ENCODE data around the gene MKS1.

Gene MKS1

DNA sequence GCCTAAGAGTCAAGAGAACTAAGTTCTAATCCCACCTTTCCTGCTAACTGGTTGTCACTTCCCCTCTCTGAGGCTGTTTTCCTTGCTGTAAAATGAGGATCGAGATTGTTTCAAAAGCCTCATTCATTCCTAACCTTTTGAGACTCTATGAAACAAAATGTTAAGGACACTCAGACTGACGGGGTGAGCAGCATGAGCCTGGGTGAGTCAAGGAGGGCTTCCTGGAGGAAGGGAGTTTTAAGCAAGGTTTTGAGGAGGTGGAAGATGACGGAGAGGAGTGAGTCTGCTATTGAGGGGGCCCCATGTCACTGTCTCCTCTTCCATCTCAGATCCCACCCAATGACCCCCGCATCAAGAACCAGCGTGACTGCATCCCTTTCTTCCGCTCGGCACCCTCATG is 22.4 kb downstream of the MKS1 start:
- no peak for DNase-seq

DNA sequence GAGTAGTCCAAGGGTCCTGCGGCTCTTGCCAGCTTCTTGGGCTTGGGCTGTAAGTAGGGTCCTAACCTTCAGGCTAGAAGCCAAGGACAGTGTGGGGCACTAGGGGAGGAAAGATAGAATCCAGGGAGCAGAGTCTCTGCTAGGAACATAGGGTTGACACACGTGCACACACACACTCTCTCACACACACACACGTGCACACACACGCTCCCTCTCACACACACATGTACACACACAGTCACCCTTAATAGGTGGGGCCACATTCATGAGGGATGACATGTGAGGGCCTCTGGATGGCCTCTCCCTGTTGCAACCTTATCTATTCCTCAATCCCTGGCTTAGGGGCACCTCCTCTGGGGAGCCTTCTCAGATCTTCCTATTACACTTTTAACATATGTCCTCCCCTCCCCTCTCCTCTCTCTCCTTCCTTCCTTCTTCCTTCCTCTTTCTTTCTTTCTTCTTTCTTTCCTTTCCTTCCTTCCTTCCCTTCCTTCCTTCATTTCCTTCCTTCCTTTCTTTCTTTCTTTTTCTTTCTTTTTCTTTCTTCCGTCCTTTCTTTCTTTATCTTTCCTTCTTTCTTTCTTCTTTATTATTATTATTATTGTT is 23.4 kb downstream of the MKS1 start:
- DNase-seq = no peak

DNA sequence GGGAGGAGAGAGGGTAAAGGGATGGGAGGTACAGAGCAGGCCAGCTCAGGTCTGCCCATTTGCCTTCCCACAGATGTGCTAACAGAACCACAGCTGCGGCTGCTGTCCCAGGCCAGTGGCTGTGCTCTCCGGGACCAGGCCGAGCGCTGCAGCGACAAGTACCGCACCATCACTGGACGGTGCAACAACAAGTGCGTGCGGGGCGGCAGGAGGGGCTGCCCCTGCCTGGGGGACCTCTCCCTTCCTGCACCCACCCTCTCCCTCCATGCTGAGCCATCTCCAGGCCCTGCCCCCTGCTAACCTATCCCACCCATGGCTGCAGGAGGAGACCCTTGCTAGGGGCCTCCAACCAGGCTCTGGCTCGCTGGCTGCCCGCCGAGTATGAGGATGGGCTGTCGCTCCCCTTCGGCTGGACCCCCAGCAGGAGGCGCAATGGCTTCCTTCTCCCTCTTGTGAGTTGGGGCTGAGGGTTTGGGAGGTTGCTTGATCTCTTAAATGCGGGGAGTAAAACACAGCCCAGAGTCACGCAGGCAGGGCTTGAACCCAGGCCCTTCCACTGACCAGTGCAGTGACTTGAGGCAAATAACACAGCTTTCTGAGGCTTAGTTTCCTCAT is 25.3 kb downstream of the MKS1 start:
- DNase-seq = no peak

DNA sequence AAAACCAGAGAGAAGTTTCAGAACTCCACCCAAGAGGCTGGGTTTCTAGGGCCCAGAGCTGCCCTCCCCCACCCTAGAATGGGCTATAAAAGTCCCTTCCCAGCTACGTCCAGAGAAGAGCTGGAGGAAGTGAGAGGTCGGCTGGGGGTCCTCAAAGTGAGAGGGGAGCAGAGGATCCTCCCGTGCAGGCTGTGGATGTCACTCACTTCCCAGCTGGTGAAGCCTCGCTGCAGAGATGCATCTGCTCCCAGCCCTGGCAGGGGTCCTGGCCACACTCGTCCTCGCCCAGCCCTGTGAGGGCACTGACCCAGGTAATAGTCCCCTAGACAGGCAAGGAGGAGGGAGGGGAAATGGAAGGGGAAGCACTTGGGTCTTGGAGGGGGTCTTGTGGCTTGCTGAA is 26.4 kb downstream of the MKS1 start, which contains the start of gene EPX:
EPX (plus strand) TSS at position 115 of the 400 bp plus-strand sequence; CDS start at position 236, 121 bp downstream.
- DNase-seq = no peak

DNA sequence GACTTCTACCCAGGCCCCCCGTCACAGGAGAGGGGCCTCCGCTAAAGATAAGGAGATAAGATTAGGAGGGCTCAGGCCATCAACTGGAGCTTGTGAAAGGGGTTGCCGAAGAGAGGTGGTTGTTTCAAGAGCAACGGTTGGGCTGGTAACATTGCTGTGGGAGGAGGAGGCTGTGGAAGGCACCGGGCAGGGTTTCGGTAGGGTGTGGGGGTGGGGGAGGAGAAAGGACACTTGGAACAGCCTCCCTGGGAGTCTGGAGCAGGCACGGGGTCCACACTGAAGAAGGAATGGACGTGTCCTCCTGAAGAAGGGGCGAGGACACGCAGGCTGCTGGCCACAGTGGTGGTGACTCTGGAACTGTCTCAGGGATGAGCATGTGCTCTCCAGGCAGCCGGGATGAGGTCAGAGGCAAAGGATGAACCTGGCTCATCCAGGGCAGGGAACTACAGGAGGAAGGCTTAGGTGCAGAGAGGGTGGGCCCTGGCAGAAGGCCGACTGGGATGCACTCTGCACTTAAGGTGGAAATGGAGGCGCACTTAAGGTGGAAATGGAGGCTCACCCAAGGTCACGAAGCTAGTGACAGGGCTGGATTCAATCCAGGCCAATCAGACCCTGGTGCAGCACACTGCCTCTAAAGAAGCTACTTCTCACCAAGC is 27.7 kb downstream of the MKS1 start:
- DNase-seq = no peak

DNA sequence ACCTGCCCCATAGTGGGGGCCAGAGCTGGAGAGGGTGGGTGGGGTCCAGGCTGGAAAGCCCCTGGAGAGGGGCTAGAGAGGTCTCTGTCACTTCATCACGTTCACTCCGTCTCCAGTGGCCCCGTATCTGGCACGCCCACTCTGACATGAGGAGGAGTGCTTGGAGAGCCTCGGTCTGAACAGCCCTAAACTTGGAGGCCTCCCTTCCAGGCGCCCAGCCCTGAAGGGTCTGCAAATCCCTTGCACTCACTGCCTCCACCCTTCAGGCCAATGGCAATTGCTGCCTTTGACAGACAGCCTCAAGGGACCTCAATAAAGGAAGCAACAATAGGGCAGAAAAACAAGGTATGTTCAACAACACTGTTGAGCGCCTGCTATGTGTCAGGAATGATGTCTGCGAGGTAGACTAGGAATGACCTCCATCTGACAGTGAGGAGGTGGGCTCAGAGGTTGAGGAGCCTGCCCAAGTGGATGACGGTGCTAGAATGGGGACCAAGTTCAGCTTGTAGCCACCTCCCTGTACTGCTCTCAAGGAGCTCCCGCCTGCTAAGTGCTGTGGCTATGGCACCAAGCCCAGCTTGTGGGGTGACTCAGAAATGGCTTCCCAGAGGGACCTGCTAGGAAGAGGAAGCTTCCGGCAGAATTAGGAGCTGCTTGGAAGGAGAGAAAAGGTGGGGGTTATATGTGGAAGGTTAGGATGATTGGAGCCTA is 29.5 kb downstream of the MKS1 start:
- no peak for DNase-seq

DNA sequence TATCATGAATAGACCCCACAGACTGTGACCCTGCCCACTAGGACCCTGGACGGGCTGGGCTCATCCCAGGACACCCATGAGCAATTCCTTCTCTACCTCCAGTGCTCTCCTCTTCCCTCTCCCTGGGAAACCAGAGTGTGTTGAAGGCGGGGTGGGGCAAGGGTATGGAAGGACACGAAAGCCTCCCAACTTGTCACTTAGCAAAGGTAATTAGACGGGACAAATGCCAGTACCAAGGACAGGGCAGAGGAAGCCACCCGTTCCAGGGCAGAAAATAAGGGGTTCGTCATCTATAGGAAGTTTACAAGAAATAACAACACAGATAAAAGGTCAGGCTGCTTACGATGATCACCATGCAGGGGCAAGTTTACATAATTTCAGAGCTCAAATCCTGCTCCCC is 31.4 kb downstream of the MKS1 start:
- no peak for DNase-seq

DNA sequence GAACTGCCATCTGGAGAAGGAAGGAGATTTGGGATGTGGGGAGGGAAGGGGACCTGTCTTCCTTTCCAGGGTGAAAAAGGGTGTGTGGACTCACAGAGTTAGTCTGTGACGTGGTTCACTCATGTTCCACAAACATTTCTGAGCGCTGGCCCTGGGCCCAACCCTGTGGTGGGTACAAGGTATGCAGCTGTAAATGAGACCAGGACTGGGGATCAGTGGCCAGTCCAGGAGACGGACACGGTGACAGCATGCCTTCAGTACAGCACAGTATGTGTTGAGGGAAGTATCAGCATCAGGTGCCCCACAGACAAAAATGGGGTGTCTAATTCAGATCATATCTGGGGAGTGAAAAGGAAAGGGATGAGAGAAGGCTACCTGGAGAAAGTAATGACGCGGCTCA is 32.0 kb downstream of the MKS1 start:
- DNase-seq = no peak

DNA sequence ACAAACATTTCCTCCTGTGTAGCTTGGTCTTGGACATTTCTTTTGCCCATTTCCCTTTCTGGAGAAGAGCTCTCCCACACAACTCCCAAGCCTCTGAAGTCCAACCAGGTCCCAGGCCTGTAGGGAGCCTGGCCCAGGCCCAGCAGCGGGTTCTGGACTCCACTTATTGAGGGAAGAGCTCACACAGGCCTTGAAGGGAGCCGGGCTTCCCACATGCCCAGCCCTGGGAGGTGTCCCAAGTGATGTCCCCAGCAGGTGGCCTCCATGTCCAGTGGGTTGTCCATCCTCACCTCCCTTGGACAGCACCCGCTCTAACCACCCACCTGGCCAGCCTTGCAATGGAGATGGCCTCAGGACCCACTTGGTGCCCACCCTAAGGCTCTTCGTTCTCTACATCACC is 32.5 kb downstream of the MKS1 start:
- no peak for DNase-seq

DNA sequence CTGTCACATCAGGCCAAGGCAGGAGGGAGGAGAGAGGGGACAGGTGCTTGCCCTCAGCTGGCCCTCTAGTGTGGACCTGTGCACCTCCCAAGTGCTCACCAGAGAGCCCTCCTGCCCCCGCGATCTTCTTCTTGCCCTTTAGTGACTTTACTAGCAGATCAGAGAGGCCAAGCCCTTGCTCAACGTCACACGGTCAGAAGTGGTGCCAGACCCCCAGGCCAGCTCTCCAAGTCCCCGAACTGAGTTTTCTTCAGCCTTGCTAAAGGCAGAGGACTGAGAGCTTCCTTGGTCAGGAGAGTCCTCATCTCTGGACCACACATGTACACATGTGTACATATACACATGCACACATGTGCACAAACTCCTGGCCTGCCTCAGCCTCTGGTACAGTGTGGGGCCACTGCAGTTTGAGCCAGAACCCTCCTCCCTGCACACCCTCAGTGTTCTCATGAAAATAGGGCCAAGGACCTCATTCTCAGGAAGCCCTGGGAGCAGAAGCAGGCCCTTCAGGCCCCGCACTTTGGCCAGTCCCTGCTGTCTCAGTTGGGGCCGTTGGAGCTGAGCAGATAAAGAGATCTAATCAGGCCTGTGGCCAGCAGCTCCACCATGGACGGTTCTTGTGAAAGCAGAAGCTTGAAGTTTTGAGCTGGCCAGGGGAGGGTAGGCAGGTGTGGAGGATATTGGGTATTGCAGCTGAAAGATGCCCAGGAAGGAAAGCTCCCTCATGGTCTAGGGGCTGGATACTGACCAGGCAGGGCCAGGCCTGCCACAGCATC is 33.9 kb downstream of the MKS1 start:
- no peak for DNase-seq

DNA sequence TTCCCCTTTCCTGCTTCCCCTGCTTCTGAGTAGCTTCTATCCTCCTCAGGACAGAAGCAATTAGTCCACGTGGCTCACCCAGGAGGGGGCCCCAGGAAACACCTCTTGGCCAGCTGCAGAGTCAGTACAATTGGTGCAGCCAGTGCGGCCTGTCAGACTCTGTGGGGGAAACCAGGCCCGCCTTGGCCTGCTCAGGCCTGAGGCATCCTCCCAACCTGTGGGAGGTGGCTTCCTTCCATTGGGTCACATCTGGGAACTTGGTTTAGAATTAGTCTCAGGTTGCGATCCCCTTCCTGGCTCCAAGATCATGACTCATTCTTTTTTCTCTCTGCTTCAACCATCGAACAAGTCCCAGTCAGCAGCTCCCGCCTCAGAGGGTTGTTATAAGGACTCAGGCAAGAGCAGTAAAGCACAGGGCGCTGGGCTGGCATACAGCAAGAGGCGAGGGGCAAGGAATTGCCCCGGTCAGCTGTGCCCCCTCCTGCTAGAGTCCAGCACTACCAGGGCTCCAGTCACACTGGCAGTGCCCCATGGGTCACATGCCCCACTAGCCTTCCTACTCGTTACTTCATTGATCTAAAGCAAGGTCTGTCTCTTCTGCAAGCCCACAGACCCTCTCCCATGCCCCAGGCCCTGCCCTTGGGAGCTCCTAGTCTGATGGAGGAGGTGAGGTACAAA is 34.6 kb downstream of the MKS1 start:
- no peak for DNase-seq

DNA sequence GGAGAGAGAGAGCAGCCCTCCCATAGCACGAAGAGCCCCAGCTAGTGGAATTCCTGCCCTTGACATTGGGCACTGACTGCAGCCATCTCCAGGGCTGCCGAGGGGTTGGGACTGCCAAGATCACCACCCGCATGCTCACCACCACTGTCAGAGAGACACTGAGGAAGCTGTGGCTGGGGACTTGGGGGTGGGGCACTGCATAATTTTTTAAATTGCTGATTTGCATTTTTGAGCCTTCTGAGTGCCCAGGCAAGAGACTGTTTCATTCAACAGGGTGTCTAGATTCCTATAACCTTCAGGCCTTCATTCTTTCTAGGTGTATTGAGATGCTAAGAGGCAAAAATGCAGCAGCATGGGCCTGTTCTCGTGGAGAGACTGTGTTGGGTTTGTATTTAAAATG is 35.5 kb downstream of the MKS1 start:
- DNase-seq = no peak

DNA sequence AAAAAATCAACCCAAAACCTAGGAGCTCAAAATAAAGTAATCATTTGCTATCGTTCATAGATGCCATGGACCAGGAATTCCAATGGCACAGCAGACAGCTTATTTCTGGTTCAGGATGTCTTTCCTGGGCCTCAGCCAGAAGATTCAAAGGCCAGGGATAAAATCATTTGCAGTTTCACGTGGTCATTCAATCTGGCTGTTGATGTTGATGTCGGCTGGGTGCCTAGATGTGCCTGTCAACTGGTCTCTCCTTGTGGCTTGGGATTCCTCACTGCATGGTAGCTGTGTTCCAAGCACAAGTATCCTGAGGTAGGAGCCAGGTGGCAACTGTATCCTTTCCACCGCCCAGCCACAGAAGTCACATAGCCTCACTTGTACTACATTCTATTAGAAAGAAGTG is 37.3 kb downstream of the MKS1 start:
- DNase-seq = no peak

DNA sequence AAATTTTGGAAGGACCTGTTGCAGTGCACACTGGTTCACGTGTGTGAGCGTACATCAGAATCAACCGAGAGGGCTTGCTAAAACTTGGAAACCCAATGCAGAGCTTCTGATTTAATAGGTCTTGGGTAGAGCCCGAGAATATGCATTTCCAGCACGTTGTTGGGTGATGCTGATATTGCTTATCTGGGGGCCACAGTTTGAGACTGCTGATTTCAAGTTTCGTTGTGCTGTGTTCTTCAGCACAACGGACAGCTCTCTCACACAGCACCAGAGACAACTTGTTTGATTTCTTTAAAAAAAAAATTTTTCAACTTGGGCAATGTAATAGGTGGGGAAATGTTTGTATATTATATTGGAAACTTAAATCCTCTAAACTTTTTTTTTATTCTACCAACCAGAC is 42.9 kb downstream of the MKS1 start:
- no peak for DNase-seq

DNA sequence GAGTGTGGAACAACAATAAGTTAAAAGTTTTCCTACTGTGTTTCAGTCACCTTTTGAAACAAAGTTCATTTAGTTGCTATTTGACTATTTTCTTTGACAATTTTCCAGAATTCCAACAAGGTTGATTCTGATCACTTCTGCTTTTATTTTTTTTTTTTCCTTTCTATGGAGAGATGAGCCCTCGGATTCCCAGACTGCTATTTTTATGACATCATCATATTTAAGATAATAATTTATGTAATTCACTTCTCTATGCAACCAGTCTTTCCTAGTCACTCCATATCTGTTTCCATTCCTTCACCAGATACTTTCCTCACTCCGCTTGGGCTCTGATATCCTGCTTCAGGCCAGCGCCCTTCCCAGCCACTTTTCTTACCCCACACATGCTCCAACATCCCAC is 44.2 kb downstream of the MKS1 start:
- no peak for DNase-seq

DNA sequence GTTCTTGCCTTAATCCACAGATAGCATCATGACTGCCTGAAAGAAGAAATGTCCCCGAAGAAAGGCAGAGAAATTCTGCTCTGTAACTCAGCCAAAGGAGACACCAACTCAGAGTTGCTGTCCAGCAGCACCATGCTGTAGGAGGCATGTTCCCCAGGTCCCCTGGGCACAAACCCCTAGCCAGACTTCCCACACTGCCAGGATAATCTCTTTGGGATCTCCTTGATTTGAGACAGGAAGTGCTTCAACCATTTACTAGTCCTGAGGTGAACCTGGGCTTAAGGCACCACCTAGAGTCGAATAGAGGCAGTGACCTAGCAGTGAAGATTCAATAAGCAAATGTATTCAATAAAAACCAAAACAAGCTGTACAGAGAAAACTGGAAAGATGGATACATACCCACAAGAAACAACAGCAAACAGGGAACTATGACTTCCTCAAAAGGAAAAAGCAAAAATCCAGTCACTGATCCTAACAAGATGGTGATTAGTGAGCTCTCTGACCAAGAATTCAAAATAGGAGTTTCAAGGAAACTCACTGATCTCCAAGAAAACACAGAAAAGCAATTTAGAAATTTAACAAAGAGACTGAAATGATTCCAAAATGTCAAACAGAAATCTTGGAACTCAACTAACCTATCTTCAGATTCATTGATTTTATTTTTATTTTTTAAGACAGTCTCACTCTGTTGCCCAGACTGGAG is 46.5 kb downstream of the MKS1 start:
- DNase-seq = peak; percentile 18 to 34

DNA sequence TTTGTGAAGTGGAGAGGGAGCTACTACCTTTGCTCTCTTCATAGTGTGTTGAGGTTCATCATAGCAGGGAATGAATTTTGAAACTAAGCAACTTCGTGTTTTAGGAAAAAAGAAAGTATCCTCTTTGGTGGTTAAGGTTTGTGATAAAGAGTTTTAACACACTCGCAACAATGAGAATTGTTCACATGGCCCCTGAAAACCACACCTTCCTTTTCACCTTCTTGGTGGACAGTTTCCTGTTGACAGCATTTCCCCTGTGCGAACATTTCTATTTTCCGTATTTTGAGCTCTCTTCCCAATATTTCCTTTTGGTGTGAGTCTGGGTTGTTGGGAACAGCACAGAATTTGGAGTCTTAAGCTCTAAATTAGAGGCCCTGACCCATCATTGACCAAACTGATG is 48.4 kb downstream of the MKS1 start:
- no peak for DNase-seq

DNA sequence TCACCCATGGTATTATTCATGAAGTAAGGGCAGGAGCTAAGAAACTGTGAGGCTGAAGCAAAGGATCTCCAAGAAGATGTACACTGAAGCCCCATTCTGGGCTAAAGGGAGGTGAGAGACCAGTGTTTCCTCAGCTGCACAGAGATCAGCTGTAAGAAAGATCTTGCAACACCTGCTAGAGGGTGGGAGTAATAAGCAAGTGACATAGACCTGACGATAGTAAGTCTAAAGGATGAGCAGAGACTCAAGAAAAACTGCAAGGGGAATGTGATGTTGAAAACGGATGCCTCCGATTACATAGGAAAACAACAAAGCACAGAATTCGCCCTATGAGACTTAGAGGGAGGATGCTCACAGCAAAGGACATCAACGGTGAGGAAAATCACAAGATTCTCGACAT is 52.4 kb downstream of the MKS1 start, which contains the start of gene OR4D2:
OR4D2 (plus strand) TSS at position 301 of the 400 bp plus-strand sequence. CDS start 2,674 bp downstream, outside the sequence.
- no peak for DNase-seq

DNA sequence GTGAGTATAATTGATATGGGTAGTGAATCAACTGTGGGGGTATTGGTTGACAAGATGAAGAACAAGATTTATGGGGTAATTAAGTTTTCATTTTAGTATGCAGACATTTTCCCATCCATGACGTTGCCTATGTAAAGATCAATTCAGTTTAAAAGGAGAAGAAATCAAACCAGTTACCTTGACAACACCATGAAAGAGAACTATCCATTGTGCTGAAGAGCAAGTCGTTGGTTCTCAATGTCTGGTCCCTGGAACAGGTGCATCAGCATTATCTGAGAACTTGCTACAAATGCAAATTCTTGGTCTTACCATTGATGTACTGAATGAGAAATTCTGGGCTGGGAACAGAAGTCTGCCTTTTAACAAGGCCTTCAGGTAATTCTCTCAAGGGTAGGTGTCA is 53.1 kb downstream of the MKS1 start:
- DNase-seq = no peak

DNA sequence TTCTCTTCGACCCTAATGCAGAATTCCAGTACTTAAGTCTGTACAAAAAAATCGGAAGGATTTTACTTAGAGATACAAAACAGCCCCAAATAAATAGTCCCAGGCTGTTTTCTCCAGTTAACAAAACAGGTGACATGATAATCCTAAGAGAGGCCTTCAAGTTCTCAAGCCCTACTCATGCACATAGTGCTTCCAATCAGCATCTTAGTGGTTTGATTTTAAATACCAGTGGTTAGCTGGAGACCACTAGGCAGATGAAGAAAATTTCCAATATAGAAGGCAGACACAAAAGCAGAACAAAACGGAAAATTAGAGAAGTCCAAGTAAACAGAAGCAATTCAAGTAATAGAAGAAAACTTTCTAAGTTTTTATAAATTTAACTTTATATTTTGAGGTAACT is 57.5 kb downstream of the MKS1 start:
- no peak for DNase-seq

DNA sequence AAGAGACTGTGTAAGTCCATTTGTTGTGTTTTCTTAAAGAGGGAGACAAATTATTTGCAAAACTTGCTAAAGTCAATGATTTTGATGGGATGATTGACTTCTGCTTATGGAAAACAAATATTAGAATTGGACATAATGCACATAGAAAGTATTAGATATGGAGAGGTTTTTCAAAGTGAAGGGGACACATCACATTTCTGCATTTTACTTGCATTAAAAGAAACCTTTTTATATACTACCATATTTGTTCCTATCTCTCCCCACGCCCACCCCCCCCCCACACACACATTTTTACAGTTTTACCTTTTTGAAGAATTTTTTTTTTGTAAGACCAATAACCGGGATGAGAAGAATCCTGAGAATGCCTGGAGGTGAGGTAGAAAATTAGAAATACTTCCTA is 60.9 kb downstream of the MKS1 start:
- DNase-seq = no peak
